Lung (tissue), 12 donors: ENCODE measurements around the gene PALLD. TPM values are rescaled to one million over a fixed set of nuclear protein-coding genes. Genes with fewer than 3 reads are reported as not detected.

Experiments
- ATAC-seq: fragments of 200-7000 bp; cut with Tn5 transposase; one replicate; pipeline ENCODE4 v1.9.1; 2020; ENCODE audit warnings: moderate number of reproducible peaks; ENCODE audit not compliant: insufficient read depth, low FRiP score
- DNase-seq, 3 donors: peaks; one replicate each; pipeline ENCODE4 v3.0.0-alpha.2; 2013 to 2017
- H3K27ac ChIP-seq, 2 donors: one replicate each; pipeline ENCODE4 v1.5.1; 2013; ENCODE audit warnings: mild to moderate bottlenecking in 2 of 2, moderate library complexity in 2 of 2, control low read depth in 1 of 2, inconsistent platforms in 1 of 2, low read depth in 1 of 2, low read length in 1 of 2
- H3K27me3 ChIP-seq, 3 donors: one replicate each; pipeline ENCODE4 v1.5.1; 2013; ENCODE audit warnings: low read length in 2 of 3; ENCODE audit not compliant: control insufficient read depth in 3 of 3, insufficient read depth in 3 of 3
- H3K36me3 ChIP-seq, 4 donors: one replicate each; pipeline ENCODE4 v1.5.1; 2013; ENCODE audit warnings: low read length in 4 of 4, mild to moderate bottlenecking in 1 of 4, moderate library complexity in 1 of 4; ENCODE audit not compliant: control insufficient read depth in 4 of 4, insufficient read depth in 4 of 4
- H3K4me1 ChIP-seq, 5 donors: one replicate each; pipeline ENCODE4 v1.5.1; 2013; ENCODE audit warnings: low read length in 5 of 5, mild to moderate bottlenecking in 2 of 5, moderate library complexity in 1 of 5; ENCODE audit not compliant: control insufficient read depth in 5 of 5, insufficient read depth in 5 of 5
- H3K4me3 ChIP-seq: one replicate; pipeline ENCODE4 v1.5.1; 2013; ENCODE audit warnings: mild to moderate bottlenecking, control low read depth, moderate library complexity
- H3K9ac ChIP-seq, 2 donors: one replicate each; pipeline ENCODE4 v1.5.1; 2013; ENCODE audit warnings: low read length in 2 of 2, control low read depth in 1 of 2; ENCODE audit not compliant: insufficient read depth in 1 of 2
- H3K9me3 ChIP-seq, 4 donors: one replicate each; pipeline ENCODE4 v1.5.1; 2013; ENCODE audit warnings: low read length in 3 of 4, mild to moderate bottlenecking in 1 of 4, moderate library complexity in 1 of 4; ENCODE audit not compliant: control insufficient read depth in 4 of 4, insufficient read depth in 3 of 4
- WGBS, 2 donors: extraction: QIAGEN DNeasy Blood & Tissue Kit; methylation state at CpG; one replicate each; pipeline ENCODE4 v1.1.7; 2013; 5-methylcytosine and 5-hydroxymethylcytosine counted together
- polyA plus RNA-seq, 2 donors: library from polyadenylated mRNA; stranded (reverse); fragments of 200-250 nt; gene quantifications; one replicate each; pipeline ENCODE4 v1.2.1, GENCODE V29; 2013
- total RNA-seq, 2 donors: library from RNA; depleted of rRNA in 1 of 2; stranded (reverse); fragments of >200 nt in 1 of 2; gene quantifications; one replicate each; pipeline ENCODE4 v1.2.1, GENCODE V29; 2014 to 2021
- TF ChIP-seq, protein P1 (sequence below): IDR thresholded peaks from 2 replicates; pipeline ENCODE4 v1.5.1; 2012; ENCODE audit warnings: mild to moderate bottlenecking; ENCODE audit errors: control extremely low read depth, extremely low read depth
- donor health status: control.
- donor health status: control.
- donor health status: Bipolar disorder and iron deficiency.
- donor health status: healthy.
- donor health status: DM: yes; HTN: yes; CAD: no.

The PALLD gene
- total and polyA plus RNA-seq, 4 donors: 20.7 to 139 (median 63.0) TPM

DNA sequence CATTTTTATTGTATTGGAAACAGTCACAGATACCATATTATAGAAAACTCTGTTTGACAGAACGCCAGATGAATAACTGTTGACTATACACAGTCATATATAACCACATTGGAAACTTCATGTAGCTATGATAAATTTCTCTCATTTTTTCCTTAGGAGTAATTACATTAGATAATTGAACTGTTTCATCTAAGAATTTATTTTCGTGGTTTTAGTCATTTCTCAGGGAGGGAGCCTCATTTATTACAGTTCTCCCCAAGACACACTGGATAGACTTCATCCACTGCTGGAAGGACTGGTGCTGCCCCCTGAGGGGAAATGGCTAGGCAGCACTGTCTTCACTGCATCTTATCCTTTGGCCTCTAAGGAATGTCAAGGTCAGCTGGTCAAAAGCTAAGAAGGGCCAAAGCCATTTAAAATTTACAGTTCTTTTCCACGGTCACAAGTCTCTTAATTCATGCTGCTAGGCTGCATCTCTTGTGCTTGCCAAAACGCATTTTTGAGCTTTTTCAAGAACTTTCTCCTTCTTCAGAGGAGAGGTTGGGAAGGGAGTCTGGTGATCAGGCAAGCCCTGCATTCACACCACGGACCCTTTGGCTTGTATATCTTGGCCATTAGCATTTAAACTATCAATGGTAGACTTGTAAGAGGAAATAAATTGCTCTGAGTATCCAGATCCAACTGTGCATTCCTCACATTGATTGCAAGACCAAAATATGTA, 368.1 kb downstream of the PALLD start:
- ATAC-seq: no peak
- peaks cover 2 to 12% (median 4%) of the 10 kb centered on the region in 4 donors for H3K36me3 ChIP-seq
- H3K27ac ChIP-seq: no peak overlapping the region
- H3K4me1 ChIP-seq: peaks cover 3 to 26% (median 12%) of the 10 kb centered on the region in 5 donors
- no peaks in the 10 kb centered on the region for H3K9me3 ChIP-seq
- 71 to 79% methylated on average over 5 of the region's 5 CpGs for WGBS, 2 donors
- no peak overlapping the region for H3K4me3 ChIP-seq
- no peak overlapping the region for H3K9ac ChIP-seq
- peak; percentile 17 to 53 (median 46) for DNase-seq
- no peaks in the 10 kb centered on the region for H3K27me3 ChIP-seq
- TF ChIP-seq, protein P1, sequence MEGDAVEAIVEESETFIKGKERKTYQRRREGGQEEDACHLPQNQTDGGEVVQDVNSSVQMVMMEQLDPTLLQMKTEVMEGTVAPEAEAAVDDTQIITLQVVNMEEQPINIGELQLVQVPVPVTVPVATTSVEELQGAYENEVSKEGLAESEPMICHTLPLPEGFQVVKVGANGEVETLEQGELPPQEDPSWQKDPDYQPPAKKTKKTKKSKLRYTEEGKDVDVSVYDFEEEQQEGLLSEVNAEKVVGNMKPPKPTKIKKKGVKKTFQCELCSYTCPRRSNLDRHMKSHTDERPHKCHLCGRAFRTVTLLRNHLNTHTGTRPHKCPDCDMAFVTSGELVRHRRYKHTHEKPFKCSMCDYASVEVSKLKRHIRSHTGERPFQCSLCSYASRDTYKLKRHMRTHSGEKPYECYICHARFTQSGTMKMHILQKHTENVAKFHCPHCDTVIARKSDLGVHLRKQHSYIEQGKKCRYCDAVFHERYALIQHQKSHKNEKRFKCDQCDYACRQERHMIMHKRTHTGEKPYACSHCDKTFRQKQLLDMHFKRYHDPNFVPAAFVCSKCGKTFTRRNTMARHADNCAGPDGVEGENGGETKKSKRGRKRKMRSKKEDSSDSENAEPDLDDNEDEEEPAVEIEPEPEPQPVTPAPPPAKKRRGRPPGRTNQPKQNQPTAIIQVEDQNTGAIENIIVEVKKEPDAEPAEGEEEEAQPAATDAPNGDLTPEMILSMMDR: no peak

DNA sequence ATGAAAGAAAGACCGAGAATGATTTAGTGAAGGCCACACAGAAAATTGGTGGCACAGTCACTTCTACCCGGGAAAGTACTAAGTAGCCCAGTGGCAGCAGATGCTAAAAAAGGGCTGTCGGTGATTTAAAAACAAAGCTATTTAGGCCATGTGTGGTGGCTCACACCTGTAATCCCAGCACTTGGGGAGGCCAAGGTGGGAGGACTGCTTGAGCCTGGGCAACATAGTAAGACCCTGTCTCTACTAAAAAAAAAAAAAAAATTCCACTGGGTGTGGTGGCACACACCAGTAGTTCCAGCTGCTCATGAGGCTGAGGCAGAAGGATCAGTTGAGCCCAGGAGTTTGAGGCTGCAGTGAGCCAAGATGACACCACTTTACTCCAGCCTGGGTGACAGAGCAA, 369.0 kb downstream of the PALLD start:
- ATAC-seq: no peak
- peaks cover 2 to 12% (median 4%) of the 10 kb centered on the region in 4 donors for H3K36me3 ChIP-seq
- no peak for DNase-seq
- H3K9me3 ChIP-seq: no peaks in the 10 kb centered on the region
- TF ChIP-seq, protein P1: no peak
- no peak overlapping the region for H3K9ac ChIP-seq
- 93 to 97% methylated on average over 3 of the region's 3 CpGs for WGBS, 2 donors
- H3K27me3 ChIP-seq: no peaks in the 10 kb centered on the region
- H3K27ac ChIP-seq: no peak overlapping the region
- H3K4me3 ChIP-seq: no peak overlapping the region
- H3K4me1 ChIP-seq: peaks cover 3 to 26% (median 12%) of the 10 kb centered on the region in 5 donors

DNA sequence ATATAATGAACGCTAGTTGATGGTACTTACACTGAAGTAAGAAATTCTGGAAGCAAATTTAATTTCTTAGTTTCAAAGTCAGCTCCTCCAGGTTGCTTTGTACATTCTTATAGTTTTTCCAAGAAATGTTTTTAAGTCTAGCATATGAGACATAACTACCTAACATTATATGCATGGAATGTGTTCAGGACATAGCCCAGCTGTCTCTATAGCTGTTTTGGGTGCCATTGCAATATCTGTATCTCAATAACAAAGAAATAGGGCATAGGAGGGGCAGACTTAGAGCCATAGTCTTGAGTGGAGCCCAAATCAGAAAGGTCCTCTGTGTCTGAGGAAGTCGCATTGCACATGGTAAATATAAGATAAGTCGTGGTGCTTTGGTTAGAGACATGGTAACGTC, 369.8 kb downstream of the PALLD start:
- peaks cover 3 to 26% (median 12%) of the 10 kb centered on the region in 5 donors for H3K4me1 ChIP-seq
- H3K27ac ChIP-seq: no peak overlapping the region
- no peak overlapping the region for H3K9ac ChIP-seq
- no peaks in the 10 kb centered on the region for H3K27me3 ChIP-seq
- DNase-seq (peak; percentile 54 to 79 (median 76)), ATAC-seq (no peak)
- no peak overlapping the region for H3K4me3 ChIP-seq
- WGBS, 2 donors: 92 to 94% methylated on average over 4 of the region's 4 CpGs
- TF ChIP-seq, protein P1: no peak
- H3K9me3 ChIP-seq: no peaks in the 10 kb centered on the region
- H3K36me3 ChIP-seq: peaks cover 2 to 12% (median 4%) of the 10 kb centered on the region in 4 donors
